Stimulated activated CD8-positive, alpha-beta memory T cell treated with anti-CD3 and anti-CD28 coated beads, Interleukin-15, amount 100 ng/mL, for 4 hours (primary cell): Measurements from ENCODE around the gene RUVBL1.
"Not testable (repeated sequence)": the region's sequence is repeated elsewhere in the genome, so short reads cannot be mapped to it uniquely, and the experiment has no call there.

Experiments
- DNase-seq, 2 donors: peaks; one replicate each; pipeline ENCODE4 v3.0.0-alpha.2; 2020; ENCODE audit warnings: low read depth in 2 of 2

The RUVBL1 gene

GRCh38 chr3:128123538-128124368 is at the start of gene RUVBL1:
TSS of gene RUVBL1 (minus strand) at chr3:128123812. CDS start at chr3:128123724, 88 bp downstream.
- DNase-seq = peak; percentile 93 to 95

- DNase-seq = no peak
Measured at GRCh38 chr3:128173200-128173599, 49.6 kb upstream of the RUVBL1 start.

- no peak for DNase-seq
Measured at GRCh38 chr3:128170866-128171516, 47.4 kb upstream of the RUVBL1 start.

GRCh38 chr3:128168836-128169235 is 45.2 kb upstream of the RUVBL1 start:
- DNase-seq = no peak

- DNase-seq = no peak
Measured at GRCh38 chr3:128167973-128168674, 44.5 kb upstream of the RUVBL1 start.

GRCh38 chr3:128167646-128167972 is 44.0 kb upstream of the RUVBL1 start:
- no peak for DNase-seq

GRCh38 chr3:128166971-128167453 is 43.4 kb upstream of the RUVBL1 start:
- DNase-seq = no peak

GRCh38 chr3:128163432-128163831 is 39.8 kb upstream of the RUVBL1 start:
- no peak for DNase-seq

GRCh38 chr3:128160661-128161060 is 37.0 kb upstream of the RUVBL1 start:
- DNase-seq = no peak

- no peak for DNase-seq
Measured at GRCh38 chr3:128155616-128156360, 32.2 kb upstream of the RUVBL1 start.

- not testable (repeated sequence) for DNase-seq
Measured at GRCh38 chr3:128154354-128154753, 30.7 kb upstream of the RUVBL1 start.

- peak; percentile 68 to 71 for DNase-seq
Measured at GRCh38 chr3:128153156-128154041, 29.8 kb upstream of the RUVBL1 start, which contains the start of gene EEFSEC. TSS of gene EEFSEC (plus strand) at chr3:128153481. CDS start at chr3:128153508, 27 bp downstream.

GRCh38 chr3:128152419-128153155 is 29.0 kb upstream of the RUVBL1 start:
- peak in 1 of 2 donors; percentile 18 for DNase-seq

GRCh38 chr3:128151758-128152274 is 28.2 kb upstream of the RUVBL1 start:
- DNase-seq = no peak

GRCh38 chr3:128149650-128150049 is 26.0 kb upstream of the RUVBL1 start:
- DNase-seq = no peak

- DNase-seq = no peak
Measured at GRCh38 chr3:128146201-128146600, 22.6 kb upstream of the RUVBL1 start.

GRCh38 chr3:128145279-128145678 is 21.7 kb upstream of the RUVBL1 start:
- DNase-seq = no peak

GRCh38 chr3:128144512-128145187 is 21.0 kb upstream of the RUVBL1 start:
- no peak for DNase-seq

GRCh38 chr3:128143496-128143895 is 19.9 kb upstream of the RUVBL1 start:
- DNase-seq = no peak
